Astrocyte of the hippocampus (primary cell): Measurements from ENCODE around the gene KRT86.

Experiments used
- DNase-seq: peaks from one replicate; pipeline ENCODE4 v3.0.0; 2011; ENCODE audit warnings: low read depth, low spot score

The KRT86 gene

DNA sequence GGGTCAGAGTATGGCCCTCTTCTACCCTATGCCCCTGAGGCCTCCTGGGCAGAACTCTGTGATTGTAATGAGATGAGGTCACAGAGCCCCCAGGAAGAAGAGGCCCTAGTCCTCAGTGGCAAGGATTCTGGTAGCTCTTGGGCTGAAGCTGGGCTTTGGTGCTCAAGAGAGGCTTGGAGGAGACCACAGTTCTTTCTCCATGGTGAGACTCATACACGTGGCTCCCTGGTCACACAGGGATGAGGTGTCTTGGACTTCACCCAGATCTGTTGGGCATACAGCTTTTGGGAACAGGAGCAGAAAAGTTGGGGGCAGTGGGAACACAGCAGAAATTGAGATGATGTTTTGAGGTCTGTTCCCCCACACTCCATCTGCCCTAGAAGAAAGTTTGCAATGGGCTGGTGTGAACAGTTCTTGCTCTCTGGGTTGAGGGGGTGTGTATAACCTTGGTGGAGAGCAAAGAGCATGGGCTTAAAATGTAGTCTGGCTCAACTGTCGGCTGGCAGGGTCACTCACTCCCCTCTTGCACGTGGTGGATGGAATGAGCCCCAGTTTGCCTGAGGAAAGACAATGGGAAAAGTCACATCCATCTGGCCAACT is at the start of gene KRT86:
Gene KRT86, plus strand, starts transcription at position 125 of the 600 bp plus-strand sequence. CDS start 27,272 bp downstream, outside the sequence.
- no peak for DNase-seq

DNA sequence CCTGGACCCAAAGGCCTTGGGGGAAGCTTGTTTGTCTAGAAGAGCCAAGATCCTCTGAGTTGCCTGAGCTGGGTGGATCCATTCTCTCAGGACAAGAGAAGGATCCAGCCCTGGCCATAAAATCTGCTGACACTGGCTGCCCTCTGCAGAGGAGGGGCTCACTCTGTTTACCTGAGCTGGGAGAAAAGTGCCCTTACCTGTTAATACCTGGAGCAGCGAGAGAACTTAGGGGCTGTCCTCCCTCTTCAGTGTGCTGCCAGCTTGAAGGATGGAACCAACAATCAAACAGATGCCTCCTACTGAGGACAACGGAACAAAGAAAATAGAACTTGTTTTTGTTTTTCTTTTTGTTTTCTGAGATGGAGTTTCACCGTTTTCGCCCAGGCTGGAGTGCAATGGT is 48.7 kb upstream of the KRT86 start:
- DNase-seq, result no peak

DNA sequence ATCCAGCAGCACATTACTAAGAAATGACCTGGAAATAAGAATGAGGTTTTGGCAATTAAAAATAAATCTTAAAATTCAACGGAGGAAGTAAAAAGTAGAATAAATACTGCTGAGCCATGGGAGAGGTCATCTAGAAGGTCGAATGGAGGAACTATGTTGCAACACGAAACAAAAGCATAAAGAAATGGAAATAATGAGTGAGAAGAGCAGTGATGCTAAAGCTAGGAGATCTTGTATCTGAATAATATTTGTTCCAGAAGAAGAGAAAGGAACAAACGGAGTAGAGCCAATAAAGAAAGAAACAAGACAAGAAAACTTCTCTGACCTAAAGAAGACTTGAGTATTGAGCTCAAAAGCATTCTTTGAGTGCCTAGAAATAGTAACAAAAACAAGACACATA is 48.0 kb upstream of the KRT86 start:
- no peak for DNase-seq

GRCh38 chr12:52227606-52228166 is 46.8 kb upstream of the KRT86 start:
- DNase-seq, result no peak

GRCh38 chr12:52228366-52228765 is 46.1 kb upstream of the KRT86 start:
- DNase-seq, result no peak

- DNase-seq, result no peak
Measured at GRCh38 chr12:52228931-52229330, 45.5 kb upstream of the KRT86 start.

DNA sequence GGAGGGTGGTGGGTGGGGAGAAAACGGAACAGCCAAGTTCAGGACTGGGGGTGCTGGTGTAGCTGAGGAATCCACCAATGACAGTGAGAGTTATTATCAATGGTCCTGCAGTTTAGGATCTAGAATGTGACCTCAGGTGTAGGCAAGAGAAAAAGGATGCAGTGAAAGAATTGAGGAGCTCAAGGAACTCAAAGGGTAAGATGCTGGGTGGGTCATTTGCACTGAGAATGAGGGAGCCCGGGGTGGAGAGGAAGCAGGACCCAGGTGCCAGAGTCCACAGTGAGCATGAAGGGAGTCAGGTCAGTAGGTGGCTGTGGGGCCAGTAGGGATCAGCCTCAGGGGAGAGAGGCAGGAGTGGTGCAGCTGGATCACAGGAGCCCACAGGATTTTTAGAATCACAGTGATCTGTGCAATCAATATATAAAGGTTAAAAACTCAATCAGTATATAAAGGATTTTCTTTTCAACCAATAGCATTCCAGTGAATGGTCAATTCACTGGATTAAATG is 44.6 kb upstream of the KRT86 start:
- DNase-seq, result no peak

GRCh38 chr12:52230364-52231281 is 43.8 kb upstream of the KRT86 start:
- DNase-seq, result peak; percentile 64

GRCh38 chr12:52231305-52232202 is 42.9 kb upstream of the KRT86 start:
- DNase-seq, result no peak

- DNase-seq, result no peak
Measured at GRCh38 chr12:52232203-52232673, 42.2 kb upstream of the KRT86 start.

GRCh38 chr12:52232674-52233461 is 41.6 kb upstream of the KRT86 start, which contains the start of gene KRT7:
TSS of gene KRT7 (plus strand) at chr12:52233243. CDS start at chr12:52233297, 54 bp downstream.
- peak; percentile 62 for DNase-seq

DNA sequence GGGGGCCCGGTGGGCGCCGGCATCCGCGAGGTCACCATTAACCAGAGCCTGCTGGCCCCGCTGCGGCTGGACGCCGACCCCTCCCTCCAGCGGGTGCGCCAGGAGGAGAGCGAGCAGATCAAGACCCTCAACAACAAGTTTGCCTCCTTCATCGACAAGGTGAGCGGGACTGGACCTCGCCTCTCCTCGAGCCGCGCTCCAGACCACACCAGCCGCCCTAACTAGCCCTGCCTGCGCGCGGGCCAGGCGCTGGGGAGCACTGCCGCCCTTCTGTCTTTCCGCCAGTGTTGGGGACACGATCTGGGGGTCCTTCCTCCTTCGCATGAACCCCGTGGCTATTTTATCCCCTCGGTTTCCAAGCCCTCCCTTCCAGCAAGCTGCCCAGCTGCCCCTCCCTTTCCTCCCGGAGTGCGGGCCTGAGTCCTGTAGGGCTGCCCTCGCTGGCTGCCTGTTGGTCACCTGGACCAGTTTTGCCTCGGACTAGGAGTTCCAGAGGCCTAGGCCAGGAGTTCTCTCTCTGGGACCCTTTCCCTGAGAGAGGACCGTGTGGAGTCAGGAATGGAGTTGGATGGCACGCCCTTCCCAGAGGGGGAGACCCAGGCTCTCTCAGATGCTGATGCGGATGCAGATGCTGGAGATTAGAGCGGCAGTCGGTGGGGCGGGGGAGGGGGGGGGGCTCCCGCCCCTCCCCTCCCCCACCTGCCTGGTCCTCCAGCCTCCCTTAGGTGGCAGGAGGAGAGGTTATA is 40.8 kb upstream of the KRT86 start:
- DNase-seq, result no peak

GRCh38 chr12:52234223-52234810 is 40.1 kb upstream of the KRT86 start:
- no peak for DNase-seq

GRCh38 chr12:52235001-52235764 is 39.3 kb upstream of the KRT86 start:
- no peak for DNase-seq

- no peak for DNase-seq
Measured at GRCh38 chr12:52235822-52236361, 38.6 kb upstream of the KRT86 start.

DNA sequence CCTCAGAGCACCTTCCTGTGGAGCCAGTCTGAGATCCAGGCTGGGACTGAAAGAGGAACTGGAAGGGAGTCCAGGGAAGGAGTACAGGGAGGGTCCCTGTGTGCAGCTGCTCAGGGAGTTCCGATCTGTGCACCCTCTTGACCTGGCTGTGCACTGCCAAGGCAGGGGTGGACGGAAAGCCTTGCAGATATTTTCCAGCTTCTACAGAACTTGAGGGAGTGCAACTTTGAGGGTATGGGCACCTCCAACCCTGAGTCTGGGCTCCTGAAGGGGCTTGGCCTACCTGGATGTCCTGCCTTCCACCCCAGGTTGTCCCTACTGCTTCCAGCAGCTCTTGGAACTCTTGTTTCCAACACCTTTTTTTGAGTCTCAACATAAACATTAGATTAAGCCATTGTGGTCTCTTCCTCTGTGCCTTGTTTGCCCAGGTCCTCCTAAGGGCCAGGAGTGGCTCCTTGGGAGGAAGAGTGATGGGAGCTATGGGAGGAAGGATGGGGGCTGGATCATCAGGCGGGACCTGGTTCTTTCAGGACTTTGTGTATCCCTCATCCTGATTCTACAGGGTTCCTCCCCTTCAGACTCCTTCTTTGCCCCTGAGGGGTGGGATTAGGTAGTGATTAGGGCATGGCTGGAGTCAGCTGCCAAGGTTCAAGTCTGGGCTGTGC is 37.9 kb upstream of the KRT86 start:
- DNase-seq, result no peak

DNA sequence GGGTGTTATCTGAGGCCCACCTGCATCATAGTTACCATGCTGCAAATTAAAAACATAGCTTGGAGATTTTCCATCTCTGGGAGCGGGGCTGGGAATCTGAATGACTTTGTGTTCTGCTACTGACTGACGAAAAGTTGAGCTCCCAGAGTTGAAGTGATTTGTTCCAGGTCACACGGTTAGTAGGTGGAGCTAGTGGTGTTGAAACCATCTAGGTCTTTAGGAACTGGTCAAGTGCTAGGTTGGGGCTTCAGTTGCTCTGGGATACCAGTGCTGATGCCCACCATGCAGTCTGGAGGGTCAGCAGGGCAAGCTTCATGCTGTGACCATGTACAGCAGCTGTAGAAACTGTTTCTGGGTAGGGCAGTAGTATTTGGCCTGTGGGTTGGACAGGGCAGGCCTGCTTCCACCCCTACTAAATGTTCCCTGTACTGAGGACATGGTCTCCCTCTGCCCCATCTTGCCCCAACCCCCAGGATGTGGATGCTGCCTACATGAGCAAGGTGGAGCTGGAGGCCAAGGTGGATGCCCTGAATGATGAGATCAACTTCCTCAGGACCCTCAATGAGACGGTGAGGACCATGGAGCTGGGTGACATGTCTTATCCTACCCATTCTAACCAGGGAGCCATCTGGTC is 36.1 kb upstream of the KRT86 start:
- DNase-seq, result no peak
